ENCODE results near the gene TRMT2A.

TRMT2A gene

DNA sequence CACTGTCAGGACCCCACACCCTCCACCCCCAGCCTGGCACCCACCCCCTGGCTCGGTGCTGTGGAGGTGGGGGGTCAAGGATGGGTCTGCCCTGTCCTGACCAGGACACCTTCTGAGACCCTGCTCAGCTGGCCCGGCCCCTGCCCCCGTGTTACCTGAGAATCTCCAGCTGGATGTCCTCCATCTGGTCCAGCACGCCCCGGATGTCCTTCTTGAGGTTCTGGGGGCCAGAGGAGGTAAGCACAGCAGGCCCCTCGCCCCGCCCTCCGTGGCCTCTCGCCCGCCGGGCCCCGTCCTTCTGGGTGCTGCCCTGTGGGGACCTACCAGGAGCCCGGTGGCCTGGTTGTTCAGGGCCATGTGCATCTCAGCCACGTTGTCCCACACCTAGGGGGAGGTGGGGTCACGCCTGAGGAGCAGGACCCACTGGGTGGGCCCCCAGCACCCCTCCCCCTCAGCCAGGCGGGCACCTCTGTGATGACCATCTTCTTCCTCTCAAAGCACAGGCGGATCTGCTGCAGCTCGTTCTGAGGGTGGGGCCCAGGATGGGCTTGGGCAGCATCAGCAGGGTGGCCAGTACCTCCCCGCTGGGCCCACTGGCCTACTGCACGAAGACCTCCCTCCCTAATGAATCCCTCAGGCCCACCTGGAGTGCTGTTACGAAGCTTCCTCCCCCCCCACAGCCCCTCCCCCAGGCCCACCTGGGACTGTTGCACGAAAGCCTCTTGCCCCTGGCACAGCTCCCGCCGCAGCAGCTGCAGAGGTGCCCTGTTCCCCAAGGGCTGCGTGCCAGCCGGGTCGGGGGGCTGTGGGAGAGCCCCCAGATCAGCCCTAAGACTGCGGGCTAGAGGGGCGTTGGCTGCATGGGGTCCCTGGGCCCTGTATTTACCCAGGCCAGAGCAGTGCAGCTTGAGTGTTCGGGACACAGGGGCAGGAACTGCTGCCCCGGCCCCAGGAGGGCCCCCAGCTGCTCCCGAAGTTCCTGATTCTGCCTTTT is 32.5 kb upstream of the TRMT2A start:
- no peak for DNase-seq (ENCODE audit: low spot score)

DNA sequence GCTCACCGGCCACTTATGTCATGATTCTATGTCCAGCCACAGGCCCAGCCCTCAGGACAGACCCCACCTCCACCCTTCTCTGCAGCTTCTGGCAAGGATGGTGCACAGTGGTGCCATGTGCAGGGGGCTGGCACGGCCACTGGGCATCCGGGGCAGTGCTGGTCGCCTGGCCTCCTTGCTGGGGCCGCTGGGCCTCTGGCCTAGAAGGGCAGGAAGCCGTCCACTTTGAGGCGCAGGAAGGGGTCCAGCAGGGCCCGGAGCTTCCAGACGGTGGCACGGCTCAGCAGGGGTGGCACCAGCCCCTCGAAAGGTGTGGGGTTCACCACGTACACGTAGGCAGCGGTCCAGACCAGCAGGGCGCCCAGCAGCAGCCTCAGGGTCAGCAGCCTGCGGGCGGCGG is 31.4 kb upstream of the TRMT2A start:
- no peak for DNase-seq (ENCODE audit: low spot score)

DNA sequence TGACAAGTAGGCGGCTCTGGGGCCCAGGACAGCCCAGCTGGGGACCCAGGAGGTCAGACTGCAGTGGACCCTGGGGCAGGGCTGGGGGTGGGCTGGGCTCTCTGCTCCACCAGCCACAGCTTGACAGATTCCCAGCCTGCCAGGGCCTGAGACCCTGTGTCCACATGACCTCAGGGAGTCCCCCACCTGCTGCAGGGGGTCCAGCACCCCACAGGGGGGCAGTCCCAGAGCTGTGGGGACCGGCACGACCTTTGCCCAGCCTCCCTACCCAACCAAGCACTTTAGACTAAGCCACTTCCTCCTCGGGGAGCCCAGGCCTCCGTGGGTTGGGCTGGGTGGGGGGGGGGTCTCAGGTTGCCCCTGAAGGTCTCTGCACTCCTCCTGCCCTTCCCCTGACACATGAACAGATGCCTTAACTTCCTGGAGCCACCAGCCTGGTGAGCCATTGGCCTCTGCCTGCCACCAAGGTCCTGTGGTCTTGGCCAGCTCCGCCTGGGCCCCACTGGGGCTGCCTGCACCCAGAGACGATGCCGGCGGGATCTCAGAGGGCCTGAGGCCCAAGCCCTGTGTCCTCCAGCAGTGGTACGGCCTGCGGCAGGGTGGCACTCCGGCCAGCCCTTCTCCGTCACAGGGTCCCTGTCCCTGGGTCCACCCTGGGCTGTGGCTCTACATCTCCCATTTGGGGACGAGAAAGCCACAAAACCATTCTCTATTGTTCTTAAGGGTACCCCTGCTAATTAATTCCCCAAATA is 30.4 kb upstream of the TRMT2A start:
- no peak for DNase-seq (ENCODE audit: low spot score)

DNA sequence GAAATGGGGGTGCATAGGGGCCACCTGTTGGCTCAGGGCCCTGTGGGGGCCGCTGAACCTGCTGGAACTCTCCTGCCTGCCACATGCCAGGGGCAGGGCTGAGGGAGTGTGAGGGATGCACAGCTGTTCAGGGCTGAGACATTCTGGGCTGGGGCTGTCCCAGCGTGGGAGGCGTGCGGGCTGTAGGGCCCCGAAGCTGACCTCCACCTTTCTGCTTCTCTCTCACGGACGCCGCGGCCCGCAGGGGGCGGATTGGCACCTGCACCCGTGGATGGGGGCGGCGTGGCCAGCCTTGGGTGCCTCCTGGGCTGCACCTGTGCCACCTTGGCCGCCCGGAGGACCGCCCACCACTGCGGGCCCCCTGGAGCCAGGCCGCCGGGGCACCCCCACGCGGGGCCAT is 29.8 kb upstream of the TRMT2A start:
- DNase-seq (ENCODE audit: low spot score): no peak

DNA sequence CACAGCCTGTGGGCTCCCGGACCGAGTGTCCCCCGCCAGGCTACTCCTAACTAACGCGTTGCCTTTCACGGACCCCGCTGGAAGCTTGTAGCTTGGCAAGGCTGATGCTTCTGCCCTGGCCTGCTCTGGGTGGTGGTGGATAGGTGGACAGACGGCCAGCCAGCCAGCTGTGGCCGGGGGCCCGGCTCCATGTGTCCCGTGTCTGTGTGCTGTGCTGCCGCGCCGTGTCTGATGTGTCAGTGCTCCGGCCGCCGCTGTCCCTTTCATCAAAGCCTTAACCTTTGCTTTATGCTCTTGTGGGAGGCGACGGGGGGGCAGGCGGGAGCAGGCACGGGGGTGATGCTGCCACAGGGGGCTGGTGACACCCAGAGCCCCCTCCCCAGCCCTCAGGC is 28.8 kb upstream of the TRMT2A start:
- no peak for DNase-seq (ENCODE audit: low spot score)

DNA sequence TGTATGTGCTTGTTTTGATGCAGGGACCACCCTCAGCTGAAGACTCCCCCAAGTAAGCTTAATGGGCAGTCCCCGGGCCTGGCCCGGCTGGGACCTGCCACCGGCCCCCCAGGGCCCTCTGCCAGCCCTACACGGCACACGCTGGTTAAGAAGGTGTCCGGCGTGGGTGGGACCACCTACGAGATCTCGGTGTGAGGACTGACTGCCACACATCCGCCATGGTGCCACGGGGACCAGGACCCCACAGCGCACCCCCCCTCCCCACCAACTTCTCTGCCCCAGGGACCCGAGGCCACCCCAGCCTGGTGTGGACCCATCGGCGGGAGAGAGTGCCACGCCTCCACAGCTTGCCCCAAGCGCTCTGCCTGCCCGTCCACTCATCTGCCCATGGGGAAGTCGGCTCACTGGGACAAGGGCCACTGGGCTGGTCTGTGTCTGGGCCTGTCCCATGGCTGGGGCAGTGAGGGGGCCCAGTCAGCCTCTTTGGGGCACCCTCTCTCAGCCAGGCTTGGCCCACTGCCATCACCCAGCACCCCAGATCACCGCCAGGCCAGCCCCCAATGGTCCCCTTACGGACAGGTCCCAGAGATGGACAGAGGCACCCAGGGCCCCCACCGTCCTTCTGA is 28.3 kb upstream of the TRMT2A start:
- DNase-seq (ENCODE audit: low spot score): no peak

DNA sequence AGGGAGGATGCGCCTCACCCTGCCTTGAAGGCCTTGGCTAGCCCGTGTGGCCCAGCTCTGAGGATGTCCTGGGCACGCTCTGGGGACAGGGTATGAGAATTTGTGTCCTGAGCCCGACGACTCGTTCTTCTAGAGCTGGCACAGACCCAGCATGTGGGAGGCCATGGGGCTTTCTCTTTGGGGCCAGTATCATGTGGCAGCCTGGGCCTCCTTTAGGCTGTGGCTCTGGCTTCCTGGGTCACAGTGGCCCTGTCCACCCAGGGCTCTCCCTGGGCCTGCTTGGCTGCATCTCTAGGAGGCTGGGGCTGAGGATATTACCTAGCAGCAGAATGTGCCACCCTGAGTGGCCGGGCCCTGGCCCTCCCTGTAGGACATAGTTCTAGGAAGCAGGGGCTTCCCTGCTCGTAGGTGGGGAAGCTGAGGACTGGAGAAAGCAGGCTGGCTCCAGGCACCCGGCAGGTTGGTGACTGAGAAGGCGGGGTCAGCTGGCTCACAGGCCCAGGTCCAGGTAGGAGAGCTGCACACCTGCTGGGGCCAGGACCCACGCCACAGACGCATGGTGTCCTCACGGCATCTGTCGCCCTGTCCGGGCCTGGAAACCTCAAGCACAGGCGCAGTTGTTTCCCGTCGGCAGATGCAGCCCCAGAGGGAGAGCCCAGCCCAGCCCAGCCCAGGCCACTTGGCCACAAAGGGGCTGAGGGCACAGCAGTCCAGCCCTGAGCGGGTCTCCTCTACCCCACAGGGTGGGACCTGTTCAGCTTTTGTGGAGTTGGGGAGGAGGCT is 27.0 kb upstream of the TRMT2A start:
- DNase-seq (ENCODE audit: low spot score): no peak

DNA sequence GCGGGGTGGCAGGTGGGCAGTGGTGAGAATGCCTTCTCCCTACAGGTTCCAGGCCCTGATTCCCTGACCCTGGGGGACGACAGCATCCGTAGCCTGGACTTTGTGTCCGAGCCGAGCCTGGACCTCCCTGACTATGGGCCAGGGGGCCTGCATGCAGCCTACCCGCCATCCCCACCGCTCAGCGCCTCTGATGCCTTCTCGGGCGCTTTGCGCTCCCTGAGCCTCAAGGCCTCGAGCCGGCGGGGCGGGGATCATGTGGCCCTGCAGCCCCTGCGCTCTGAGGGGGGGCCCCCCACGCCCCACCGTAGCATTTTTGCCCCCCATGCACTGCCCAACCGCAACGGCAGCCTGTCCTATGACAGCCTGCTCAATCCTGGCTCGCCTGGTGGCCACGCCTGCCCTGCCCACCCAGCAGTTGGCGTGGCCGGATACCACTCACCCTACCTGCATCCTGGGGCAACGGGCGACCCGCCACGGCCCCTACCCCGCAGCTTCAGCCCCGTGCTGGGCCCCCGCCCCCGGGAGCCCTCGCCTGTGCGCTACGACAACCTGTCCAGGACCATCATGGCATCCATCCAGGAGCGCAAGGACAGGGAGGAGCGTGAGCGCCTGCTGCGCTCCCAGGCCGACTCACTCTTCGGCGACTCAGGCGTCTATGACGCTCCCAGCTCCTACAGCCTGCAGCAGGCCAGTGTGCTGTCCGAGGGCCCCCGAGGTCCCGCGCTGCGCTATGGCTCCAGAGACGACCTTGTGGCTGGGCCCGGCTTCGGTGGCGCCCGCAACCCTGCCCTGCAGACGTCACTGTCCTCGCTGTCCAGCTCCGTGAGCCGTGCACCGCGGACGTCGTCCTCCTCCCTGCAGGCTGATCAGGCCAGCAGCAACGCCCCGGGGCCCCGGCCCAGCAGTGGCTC is 25.9 kb upstream of the TRMT2A start:
- DNase-seq (ENCODE audit: low spot score): no peak

DNA sequence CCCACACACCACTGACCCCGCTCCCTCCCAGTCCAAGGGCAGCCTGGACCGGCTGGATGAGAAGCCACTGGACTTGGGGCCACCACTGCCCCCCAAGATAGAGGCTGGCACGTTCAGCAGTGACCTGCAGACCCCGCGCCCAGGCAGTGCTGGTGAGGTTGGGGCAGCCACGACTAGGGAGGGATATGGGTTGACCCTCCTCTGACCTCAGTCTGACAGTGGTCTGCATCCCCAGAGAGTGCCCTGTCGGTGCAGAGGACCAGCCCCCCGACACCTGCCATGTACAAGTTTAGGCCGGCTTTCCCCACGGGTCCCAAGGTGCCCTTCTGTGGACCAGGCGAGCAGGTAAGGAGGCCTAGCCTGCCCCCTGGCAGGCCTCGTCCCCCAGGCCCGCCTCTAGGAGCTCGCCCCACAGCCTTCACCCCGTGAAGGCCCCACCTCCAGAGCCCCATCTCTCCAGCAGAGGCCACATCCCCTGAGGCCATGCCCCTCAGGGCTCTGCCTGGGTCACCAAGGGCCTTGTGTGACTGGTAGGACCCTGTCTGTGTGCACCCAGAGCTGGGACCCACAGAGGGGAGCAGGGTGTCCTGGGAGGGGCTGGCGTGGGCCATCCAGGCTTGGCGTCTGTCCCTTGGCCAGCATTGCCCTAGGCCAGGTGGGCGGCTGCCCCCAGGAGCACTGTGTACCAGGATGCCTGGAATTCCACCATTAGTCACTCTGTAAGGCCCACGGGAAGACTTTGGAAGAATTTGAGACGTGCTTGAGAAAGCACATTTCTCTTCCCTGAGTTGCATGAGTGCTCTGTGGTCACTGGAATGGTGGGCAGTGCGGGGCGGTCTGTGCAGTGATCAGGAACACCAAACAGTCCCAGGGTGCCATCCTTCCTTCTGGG is 24.4 kb upstream of the TRMT2A start:
- no peak for DNase-seq (ENCODE audit: low spot score)

DNA sequence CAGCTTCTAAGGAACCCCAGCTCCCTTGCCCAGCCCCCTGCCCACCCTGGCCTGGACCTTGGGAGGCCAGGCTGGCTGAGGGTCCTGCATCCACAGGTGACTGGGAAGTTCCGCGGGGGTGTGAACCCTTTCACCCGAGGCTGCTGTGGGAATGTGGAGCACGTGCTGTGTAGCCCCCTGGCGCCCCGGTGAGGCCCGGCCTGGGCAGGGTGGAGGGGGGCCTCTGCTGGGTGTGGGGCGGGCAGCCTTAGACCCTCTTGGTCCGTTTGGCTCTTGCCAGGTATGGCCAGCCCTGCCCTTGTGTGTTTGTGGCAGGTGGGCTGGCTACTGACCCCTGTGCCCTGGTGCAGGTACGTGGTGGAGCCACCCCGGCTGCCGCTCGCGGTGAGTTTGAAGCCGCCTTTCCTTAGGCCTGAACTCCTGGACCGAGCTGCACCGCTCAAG is 23.5 kb upstream of the TRMT2A start:
- DNase-seq (ENCODE audit: low spot score): no peak

DNA sequence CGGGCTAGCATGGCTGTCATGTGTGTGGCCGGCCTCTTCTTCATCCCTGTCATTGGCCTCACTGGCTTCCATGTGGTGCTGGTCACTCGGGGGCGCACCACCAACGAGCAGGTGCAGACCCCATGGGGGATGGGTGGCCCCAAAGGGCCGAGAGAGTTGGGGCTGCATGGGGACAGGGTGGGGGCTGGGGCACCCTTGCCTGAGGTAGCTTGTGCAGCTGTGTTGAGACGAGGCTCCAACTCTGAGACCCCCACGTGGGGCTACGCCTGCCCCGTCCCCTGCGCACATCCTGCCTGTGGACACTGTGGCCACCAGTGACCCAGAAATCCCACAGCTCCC is 23.1 kb upstream of the TRMT2A start:
- no peak for DNase-seq (ENCODE audit: low spot score)

DNA sequence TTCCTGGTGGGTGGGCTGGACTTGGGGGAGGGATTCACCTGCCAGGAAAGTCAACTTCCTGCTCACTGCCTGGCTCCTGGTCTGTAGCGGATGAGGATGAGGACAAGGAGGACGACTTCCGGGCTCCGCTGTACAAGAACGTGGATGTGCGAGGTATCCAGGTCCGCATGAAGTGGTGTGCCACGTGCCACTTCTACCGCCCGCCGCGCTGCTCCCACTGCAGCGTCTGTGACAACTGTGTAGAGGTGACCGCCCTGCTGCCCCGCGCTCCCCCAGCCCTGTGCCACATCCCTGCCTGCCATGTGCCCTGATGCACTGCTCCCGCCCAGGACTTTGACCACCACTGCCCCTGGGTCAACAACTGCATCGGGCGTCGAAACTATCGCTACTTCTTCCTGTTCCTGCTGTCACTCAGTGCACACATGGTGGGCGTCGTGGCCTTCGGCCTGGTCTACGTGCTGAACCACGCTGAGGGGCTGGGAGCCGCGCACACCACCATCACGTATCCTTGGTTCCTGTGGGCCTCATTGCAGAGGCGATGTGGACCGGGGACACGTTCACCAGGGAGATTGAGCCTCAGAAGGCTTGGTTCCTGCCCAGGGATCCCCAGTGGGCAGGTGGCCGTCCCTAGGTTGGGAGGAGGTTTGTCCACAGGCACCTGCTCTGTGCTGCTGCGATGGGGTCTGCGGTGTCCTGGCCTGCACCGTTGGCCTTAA is 22.5 kb upstream of the TRMT2A start:
- DNase-seq (ENCODE audit: low spot score): no peak

DNA sequence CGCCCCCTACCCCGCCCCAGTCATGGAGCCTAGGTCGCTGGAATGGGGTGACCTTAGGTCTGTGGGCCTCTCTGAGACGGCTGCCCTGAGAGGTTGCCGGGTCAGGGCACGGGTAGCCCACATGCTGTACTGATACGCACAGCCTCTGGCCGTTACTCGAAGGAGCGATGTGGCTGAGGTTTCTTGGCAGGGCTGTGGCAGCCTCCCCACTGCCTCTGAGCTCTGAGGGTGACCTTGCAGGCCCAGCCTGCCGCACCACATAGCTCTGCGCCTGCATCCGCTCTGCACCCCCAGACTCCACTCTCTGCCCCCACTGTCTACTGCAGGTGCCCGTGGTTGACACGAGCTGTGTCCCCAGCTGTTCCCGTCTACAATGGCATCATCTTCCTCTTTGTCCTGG is 21.8 kb upstream of the TRMT2A start:
- DNase-seq (ENCODE audit: low spot score): no peak

DNA sequence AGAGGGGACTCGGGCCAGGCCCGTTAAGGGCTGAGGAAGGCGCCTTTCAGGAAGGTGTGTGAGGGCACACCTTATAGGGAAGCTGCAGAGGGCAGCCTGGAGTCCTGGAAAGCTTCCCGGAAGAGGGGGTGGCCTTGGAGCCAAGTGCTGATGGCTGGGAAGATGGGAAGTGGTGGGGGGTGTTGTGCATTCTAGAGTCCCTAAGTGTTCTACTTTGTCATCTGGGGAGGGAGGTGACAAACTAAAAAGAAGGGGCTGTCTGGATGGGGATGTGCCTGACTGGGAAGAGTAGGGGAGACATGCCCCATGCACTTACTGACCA is 21.4 kb upstream of the TRMT2A start:
- no peak for DNase-seq (ENCODE audit: low spot score)

DNA sequence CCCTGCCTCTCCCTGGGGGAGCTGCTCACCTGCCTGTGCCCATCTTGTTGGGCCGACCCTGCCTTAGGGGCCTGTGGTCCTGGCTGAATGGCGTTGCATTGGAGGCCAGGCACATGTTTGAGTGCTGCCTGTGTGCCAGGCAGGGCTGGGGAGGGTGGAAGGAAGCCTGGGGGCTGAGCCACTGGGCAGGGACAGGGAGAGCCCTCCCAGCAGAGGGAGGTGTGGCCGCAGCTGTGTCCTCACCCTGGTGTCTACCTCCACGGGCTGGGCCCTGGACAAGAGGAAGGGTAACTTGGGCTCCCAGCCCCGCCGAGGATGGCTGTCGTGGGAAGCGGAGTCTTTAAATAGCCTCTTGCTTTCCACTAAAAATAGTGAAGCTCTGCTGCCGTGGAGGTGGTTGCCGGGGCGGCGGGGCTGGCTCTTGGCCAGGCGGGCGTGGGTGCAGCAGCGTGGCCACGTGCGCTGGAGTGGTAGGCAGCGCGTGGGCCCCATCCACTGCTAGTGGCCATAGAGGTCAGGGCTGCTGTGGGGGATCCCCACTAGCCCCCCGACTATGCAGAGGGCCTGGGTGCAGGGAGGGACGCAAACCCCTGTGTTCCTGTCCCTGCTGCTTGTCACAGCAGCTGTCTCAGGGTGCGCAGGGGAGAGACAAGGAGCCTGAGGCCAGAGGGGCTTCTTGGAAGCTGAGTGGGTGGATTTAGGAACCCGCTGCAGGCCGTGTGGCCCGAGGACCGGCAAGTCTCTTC is 20.8 kb upstream of the TRMT2A start:
- DNase-seq (ENCODE audit: low spot score): no peak

DNA sequence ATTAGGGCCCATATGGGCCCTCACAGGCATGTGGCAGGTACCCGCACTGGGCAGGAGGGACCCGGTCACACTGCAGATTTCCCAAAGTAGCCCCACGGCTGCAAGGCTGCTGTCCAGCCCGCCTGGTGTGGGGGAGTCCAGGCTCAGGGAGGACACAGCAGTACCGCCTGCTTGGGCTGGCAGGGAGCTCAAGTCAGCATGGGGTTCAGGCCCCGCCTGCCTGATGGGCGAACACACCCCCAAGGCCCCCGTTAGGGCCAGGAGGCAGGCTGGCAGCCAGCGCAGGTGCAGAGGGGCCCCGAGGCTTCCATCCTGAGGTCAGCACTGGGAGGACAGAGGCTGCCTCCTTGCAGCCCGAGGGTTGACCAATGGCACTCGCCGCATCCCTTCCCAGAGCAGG is 20.1 kb upstream of the TRMT2A start:
- DNase-seq (ENCODE audit: low spot score): no peak

DNA sequence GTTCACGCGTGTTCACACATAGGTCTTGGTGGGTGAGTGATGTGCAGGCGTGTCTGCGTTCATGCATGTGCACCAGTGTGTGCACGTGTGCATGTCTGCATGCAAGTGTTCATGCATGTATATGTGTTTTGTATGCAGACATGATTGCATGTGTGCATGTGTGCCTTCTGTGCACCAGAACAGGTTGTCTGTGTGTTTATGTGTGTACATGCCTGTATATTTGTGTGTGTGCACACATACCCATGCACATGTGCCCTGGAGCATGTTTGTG is 19.5 kb upstream of the TRMT2A start:
- DNase-seq (ENCODE audit: low spot score): no peak

DNA sequence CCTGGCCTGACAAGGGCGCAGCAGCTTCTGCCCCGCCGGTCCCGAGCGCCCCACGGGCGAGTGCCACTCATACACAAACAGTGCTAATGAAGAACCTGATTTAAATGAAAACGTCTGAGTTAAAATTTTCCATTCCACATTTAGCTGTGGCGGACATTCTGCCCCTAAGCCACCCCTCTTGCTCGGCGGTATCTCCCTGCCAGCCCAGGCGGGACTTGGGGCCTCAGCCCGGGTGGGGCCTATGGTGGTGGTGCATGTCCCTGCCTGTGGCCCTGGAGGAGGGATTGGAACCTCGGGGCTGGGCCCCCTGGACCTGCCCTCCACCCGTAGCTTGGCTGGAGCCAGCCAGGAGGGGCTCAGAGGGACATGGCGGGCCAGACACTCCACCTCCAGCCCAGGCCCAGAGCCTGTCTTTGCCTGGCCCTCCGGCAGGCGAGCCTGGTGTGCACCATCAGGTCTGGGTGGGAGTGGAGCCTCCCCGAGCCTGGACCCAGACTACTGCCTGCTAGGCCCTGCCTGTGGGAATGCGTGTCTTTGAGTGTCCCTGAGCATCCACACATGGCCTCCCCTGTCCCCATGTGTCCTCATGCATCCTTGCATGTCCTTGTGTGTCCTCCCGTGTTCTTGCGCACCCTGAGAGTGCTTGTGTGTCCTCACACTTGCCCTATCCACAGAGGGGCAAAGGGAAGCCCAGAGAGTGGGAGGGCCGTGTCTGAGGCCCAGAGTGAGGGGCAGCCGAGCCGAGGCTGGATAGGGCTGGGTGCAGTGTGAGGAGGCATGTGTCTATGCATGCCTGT is 19.0 kb upstream of the TRMT2A start:
- DNase-seq (ENCODE audit: low spot score): peak; percentile 55

All from NAMALWA (cell line).